Activated CD4-positive, alpha-beta T cell treated with anti-CD3 and anti-CD28 coated beads, Interleukin-10, Interleukin-2, amounts not matched to agents 100 ng/mL and 50 ng/mL, durations not matched to agents 16 hours and 8 hours (primary cell): ENCODE measurements around the gene CPNE8.
"Not testable (repeated sequence)": the region's sequence is repeated elsewhere in the genome, so short reads cannot be mapped to it uniquely, and the experiment has no call there.

Experiments
- DNase-seq: peaks from one replicate; pipeline ENCODE4 v3.0.0-alpha.2; 2020

CPNE8 gene

GRCh38 chr12:38823314-38823713 lies 82.1 kb downstream of the CPNE8 start:
- DNase-seq: no peak

- no peak for DNase-seq
Measured at GRCh38 chr12:38817942-38818341, 87.4 kb downstream of the CPNE8 start.

GRCh38 chr12:38813923-38814322 lies 91.5 kb downstream of the CPNE8 start:
- no peak for DNase-seq

- DNase-seq: no peak
Measured at GRCh38 chr12:38811814-38812356, 93.5 kb downstream of the CPNE8 start.

DNA sequence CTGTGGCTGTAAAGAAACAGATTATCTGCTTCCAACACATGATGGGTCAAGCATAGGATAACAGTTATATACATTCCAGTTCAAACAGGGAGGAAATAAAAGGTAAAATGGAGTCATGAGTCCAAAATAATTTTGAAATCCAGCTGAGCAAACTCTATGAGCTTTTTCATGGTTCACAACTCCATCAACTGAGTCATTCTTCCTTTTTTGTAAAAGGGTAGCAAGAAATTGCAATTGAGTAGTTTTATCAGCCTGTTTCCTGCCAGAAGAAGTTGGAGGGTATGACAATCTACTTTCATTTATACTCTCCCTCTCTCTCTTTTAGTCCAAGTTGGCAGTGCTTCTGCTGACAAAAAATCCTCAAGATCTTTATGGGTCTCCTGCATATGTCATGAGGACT lies 95.6 kb downstream of the CPNE8 start:
- DNase-seq: peak; percentile 11

- no peak for DNase-seq
Measured at GRCh38 chr12:38788106-38788505, 117.3 kb downstream of the CPNE8 start.

DNA sequence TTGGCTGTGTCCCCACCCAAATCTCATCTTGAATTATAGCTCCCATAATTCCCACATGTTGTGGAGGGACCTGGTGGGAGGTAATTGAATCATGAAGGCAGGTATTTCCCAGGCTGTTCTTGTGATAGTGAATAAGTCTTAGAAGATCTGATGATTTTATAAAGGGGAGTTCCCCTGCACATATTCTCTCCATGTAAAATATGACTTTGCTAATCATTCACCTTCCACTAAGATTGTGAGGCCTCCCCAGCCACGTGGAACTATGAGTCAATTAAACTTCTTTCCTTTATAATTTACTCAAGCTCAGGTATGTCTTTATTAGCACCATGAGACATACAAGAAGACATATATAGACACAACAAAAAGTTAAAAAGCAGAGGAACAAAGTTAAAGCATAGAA lies 120.0 kb downstream of the CPNE8 start:
- no peak for DNase-seq

DNA sequence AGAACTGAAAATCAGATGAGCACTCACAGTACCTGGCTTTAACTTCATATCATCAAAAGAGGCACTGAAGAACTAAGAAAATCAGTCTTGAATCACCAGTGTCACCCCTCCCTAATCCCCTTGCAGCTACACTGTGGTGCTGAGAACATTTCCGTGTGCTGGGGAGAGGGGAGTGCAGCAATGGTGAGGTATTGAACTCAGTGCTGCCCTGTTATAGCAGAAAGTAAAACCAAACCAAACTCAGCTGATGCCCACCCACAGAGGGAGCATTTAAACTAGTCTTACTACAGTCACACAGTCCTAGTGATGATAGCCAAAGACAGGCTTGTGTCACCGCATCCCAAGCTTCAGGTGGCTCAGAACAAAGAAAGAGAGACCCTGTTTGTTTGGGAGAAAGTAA lies 122.1 kb downstream of the CPNE8 start:
- DNase-seq: no peak

GRCh38 chr12:38782359-38782758 lies 123.0 kb downstream of the CPNE8 start:
- no peak for DNase-seq

DNA sequence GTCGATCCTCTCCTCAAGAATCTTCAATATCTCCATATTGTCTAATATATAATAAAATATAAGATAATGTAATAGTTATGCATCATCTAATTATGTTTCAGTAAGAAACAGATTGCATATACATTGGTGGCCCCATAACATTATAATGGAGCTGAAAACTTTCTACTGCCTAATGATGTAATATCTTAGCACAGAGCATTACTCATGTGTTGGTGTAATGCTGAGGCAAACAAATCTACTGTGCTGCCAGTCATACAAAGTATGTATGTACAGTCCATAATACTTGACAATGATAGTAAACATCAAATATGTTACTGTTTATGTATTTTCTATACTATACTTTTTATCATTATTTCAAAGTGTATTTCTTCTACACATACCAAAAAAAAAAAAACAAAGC lies 128.7 kb downstream of the CPNE8 start:
- no peak for DNase-seq

- DNase-seq: peak; percentile 51
Measured at GRCh38 chr12:38775457-38775856, 129.9 kb downstream of the CPNE8 start.

DNA sequence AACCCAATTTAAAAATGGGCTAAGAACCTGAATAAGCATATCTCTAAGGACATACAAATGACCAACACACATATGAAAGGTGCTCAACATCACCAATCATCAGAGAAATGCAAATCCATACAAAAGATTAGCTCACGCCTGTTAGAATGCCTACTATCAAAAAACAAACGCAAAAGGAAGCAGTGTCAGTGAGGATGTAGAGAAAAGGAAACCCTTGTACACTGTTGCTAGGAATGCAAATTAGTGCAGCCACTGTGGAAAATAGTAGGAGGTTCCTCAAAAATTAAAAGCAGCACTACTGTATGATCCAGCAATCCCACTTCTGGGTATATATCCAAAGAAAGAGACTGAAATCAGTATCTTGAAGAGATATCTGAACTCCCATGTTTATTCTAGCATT lies 133.0 kb downstream of the CPNE8 start:
- DNase-seq: no peak

DNA sequence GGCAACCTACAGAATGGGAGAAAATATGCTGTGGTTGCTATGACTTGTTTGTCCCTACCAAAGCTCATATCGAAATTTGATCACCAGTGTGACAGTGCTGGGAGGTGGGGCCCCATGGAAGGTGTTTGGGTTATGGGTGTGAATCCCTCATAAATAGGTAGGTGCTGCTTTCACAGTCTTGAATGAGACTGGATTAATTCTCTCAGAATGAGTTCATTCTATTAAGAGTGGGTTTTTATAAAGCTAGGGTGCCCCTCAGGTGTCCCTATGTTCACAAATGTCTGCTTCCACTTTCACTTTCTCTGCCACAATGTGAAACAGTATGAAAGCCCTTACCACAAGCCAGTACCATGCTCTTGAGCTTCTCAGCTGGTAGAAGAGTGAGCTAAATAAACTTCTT lies 133.5 kb downstream of the CPNE8 start:
- peak; percentile 59 for DNase-seq

GRCh38 chr12:38761636-38762342 lies 143.6 kb downstream of the CPNE8 start:
- DNase-seq: no peak

GRCh38 chr12:38761111-38761510 lies 144.3 kb downstream of the CPNE8 start:
- no peak for DNase-seq

DNA sequence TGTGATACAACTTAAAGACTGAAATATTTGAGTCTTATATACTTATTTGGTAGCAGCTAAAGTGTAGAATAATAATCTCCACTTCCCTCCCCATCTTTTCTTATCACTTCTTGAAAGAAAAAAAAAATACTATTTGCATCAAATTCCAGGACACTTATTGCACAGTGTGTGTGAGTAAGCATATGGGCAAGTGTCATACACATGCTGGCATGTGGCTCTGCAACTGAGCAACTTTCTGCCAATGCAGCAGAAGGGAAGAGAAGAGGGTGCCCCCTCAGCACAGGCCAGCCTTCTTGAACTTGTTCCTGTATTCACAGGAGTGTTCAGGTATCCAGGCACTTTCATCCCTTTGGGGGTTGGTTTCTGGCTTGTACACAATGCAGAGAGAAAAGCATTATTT lies 145.8 kb downstream of the CPNE8 start:
- no peak for DNase-seq

DNA sequence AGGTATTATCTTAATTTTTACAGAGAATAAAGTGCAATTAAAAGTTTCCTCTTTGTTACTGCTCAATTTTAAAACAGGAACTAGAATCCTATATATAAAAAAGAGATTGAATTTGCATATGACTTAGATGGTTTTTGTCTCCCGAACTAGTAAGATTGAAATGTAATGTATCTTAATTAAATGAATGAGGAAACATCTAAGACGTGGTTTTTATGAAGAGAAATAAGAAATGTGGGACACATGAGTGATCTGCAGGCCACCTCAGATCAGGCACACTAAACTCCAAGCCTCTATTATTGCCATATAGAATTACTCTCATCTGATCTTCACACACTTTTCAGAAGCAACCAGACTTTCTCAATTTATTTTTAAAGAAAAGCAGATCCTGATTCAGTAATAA lies 158.6 kb downstream of the CPNE8 start:
- DNase-seq: no peak

DNA sequence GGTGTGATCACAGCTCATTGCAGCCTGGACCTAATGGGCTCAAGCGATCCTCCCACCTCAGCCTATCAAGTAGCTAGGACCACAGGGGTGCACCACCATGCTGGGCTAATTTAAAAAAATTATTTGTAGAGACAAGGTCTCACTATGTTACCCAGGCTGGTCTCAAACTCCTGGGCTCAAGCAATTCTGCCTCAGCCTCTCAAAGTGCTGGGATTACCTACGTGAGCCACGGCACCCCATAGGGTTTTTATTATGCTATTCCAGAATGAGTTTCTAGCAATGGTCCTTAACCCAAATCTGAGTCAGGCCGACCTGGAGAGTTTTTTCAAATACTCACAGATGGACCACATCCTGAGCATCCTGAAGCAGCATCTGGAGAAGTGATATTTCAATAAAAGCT lies 159.8 kb downstream of the CPNE8 start:
- no peak for DNase-seq

DNA sequence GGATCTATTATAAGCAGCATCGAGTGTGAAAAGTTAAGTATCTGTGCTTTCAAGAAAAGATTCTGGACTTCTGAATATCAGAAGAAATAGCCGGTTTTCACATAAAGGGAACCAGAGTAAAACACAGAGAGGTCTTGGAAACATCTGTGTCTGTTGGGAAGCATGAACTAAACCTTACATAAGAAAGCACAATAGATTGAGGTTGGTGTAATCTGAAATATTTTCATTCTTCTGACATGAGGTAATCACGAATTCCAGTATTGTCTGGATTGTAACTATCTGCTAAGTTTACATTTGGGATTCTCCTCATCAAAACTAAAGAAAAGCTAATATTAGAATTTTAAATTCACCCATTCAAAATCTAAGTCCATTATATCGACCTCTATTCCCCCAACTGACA lies 161.3 kb downstream of the CPNE8 start:
- DNase-seq: no peak

- not testable (repeated sequence) for DNase-seq
Measured at GRCh38 chr12:38742496-38742895, 162.9 kb downstream of the CPNE8 start.

DNA sequence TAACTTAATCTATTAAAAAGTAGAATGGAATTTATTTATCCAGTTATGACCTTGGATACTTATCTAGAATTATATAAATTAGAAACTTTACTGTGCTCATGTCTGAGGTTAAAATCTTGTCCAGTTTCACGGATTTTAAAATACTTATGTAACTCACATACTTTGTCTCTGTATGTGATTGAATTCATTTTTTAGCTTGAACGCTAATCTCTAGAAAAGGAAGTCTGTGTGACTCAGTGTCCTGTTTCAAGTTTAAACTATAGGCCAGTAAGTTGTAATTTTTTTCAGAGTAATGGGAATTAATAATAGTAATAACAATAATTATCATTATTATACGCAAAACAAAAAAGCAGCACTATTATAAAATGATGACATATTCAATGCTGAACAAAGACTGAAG lies 168.6 kb downstream of the CPNE8 start:
- peak; percentile 4 for DNase-seq

DNA sequence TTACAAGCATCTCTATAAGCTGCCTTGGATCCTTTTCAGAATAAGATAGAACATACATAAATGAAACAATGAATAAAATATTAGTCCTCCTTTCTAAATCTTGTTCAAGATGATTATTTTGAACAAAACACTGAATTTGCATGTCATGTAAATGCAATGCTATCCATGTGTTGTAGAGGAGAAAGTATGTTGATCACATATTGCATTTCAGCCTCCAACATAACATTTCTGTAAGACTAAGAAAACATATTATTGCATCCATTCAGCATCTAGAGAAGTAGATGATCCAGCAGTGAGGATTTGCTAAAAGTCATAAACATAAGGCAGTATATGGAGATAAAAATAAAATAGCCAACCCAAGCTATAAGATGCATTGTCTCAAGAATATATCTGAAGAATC lies 172.6 kb downstream of the CPNE8 start:
- no peak for DNase-seq

DNA sequence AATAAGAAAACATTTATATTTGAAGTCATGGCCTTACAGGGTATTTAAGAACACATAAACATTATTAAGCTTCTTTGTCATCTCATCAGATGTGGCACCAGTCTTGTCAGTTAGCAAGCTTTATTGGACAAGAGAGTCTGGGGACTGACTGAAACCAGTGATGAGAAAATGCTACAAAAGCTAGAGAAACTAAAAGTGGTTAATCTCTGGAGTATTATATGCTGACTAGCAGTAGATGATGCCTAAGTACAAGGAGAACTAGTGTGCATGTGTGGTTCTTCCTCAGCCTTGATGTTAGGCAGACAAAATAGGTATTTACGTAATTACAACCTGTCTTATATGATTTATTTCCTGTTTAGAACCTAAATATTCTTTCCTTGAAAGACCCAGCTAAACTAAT lies 176.5 kb downstream of the CPNE8 start:
- DNase-seq: no peak

GRCh38 chr12:38721611-38722252 lies 183.7 kb downstream of the CPNE8 start:
- DNase-seq: no peak

DNA sequence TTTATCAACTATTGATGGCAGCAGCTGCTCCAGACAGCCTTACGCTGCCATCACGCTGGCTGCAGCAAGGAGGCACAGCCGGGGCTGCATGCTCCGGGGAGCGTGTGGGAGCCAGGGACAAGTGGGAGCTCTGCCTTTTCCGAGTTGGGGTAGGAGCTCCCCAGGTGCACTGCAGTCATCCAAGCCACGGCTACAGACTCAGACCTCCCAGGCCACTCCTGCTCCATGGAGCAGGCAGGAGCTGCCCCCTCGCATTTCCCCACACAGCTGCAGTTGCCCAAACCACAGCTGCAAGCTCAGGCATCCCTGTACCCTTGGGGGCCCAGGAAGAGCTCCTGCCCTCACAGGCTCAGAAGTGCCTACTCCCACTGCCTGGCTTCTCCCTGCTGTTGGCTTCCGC lies 184.7 kb downstream of the CPNE8 start:
- no peak for DNase-seq
